HCT116 (cell line): ENCODE data around the gene SPIN1. TPM values are rescaled to one million over a fixed set of nuclear protein-coding genes. Genes with fewer than 3 reads are reported as not detected.

Experiments used
- ATAC-seq: fragments of 200-7000 bp; cut with Tn5 transposase; 2 replicates; pipeline ENCODE4 v1.9.1; 2020; ENCODE audit warnings: mild to moderate bottlenecking, moderate library complexity
- BruUV-seq: library from RNA; stranded (reverse); fragments of 400-500 nt; replicated peaks from 2 replicates; lab custom pipeline; 2021; lab: Mats Ljungman, UMichigan
- CTCF ChIA-PET: fragments of 300-600 bp; sonication (Branson Sonifier 250); formaldehyde crosslinking; loops from one replicate; lab custom pipeline; 2021; ENCODE audit warnings: antibody characterized with exemption; lab: Charles Lee
- POLR2A ChIA-PET: fragments of 300-600, 350-600 bp; sonication (Branson Sonifier 250); formaldehyde crosslinking; loops from one replicate; lab custom pipeline; 2021; ENCODE audit warnings: antibody characterized with exemption; lab: Charles Lee
- RAD21 ChIA-PET, 2 experiments: fragments of 300-600 bp; sonication (Branson Sonifier 250); formaldehyde crosslinking; loops; one replicate each; lab custom pipeline; 2023; ENCODE audit warnings: low total read pairs in 2 of 2; ENCODE audit not compliant: uncharacterized antibody in 2 of 2, unreplicated experiment in 2 of 2, low non-redundant PET in 1 of 2; lab: Charles Lee
- DNase-seq: peaks from one replicate; pipeline ENCODE4 v3.0.0-alpha.2; 2010; ENCODE audit warnings: low read depth, low spot score
- H2AFZ ChIP-seq: fragments of 200-600 bp; shearing (Covaris generic), sonication (generic); 2 replicates; pipeline ENCODE4 v1.6.1; 2017; ENCODE audit warnings: low read depth, mixed run types, mixed read lengths, antibody characterized with exemption, low read length; ENCODE audit not compliant: poor library complexity, severe bottlenecking
- H3K27ac ChIP-seq: 2 replicates; pipeline ENCODE4 v1.5.1; 2012; ENCODE audit warnings: low read depth, low read length
- H3K27me3 ChIP-seq: fragments of 200-600 bp; sonication (generic); 2 replicates; pipeline ENCODE4 v1.6.1; 2016; ENCODE audit warnings: mixed run types, low read length, mixed read lengths; ENCODE audit not compliant: insufficient read depth
- H3K36me3 ChIP-seq, 2 experiments: fragments of 200-500 bp in 1 of 2; fragments of 200-600 bp in 1 of 2; sonication (Bioruptor generic) in 1 of 2; sonication (generic) in 1 of 2; 2 replicates each; pipeline versions ENCODE4 v1.5.1 to v1.6.1; 2014 to 2016; ENCODE audit warnings: low read length in 2 of 2, inconsistent platforms in 1 of 2, mixed read lengths in 1 of 2, mixed run types in 1 of 2; ENCODE audit not compliant: insufficient read depth in 2 of 2, control insufficient read depth in 1 of 2
- H3K4me1 ChIP-seq, 2 experiments: fragments of 200-600 bp in 1 of 2; sonication (generic) in 1 of 2; 2 replicates each; pipeline versions ENCODE4 v1.5.1 to v1.6.1; 2012 to 2017; ENCODE audit warnings: low read length in 2 of 2, inconsistent platforms in 1 of 2, mild to moderate bottlenecking in 1 of 2, mixed read lengths in 1 of 2, mixed run types in 1 of 2, moderate library complexity in 1 of 2; ENCODE audit not compliant: insufficient read depth in 2 of 2, control insufficient read depth in 1 of 2
- H3K4me2 ChIP-seq: fragments of 200-600 bp; sonication (generic); 2 replicates; pipeline ENCODE4 v1.6.1; 2017; ENCODE audit warnings: mixed run types, low read length, mixed read lengths
- H3K4me3 ChIP-seq, 2 experiments: fragments of 200-600 bp in 1 of 2; sonication (generic) in 1 of 2; replicated peaks in 1 of 2; 2 replicates each; pipeline ENCODE4 v1.5.1; 2011 to 2016; ENCODE audit warnings: low read length in 2 of 2, control low read depth in 1 of 2, low read depth in 1 of 2, mild to moderate bottlenecking in 1 of 2, mixed read lengths in 1 of 2, mixed run types in 1 of 2
- H3K79me2 ChIP-seq: fragments of 200-600 bp; sonication (generic); 2 replicates; pipeline ENCODE4 v1.6.1; 2017; ENCODE audit warnings: mild to moderate bottlenecking, mixed run types, low read length, moderate library complexity, mixed read lengths; ENCODE audit not compliant: insufficient read depth
- H3K9ac ChIP-seq: fragments of 200-600 bp; sonication (generic); 2 replicates; pipeline ENCODE4 v1.6.1; 2016; ENCODE audit warnings: low read length, mixed read lengths
- H3K9me2 ChIP-seq: fragments of 200-600 bp; sonication (generic), shearing (Covaris generic); 2 replicates; pipeline ENCODE4 v1.6.1; 2017; ENCODE audit warnings: mixed run types, mild to moderate bottlenecking, moderate library complexity; ENCODE audit not compliant: insufficient read depth
- H3K9me3 ChIP-seq, 2 experiments: fragments of 200-500 bp in 1 of 2; fragments of 200-600 bp in 1 of 2; sonication (Bioruptor generic) in 1 of 2; sonication (generic) in 1 of 2; 2 replicates each; pipeline ENCODE4 v1.6.1; 2014 to 2017; ENCODE audit warnings: low read length in 2 of 2, mixed read lengths in 2 of 2, inconsistent platforms in 1 of 2, low read depth in 1 of 2, mild to moderate bottlenecking in 1 of 2, mixed run types in 1 of 2, moderate library complexity in 1 of 2; ENCODE audit not compliant: control insufficient read depth in 1 of 2, insufficient read depth in 1 of 2
- H4K20me1 ChIP-seq: fragments of 200-600 bp; sonication (generic), shearing (Covaris generic); 2 replicates; pipeline ENCODE4 v1.6.1; 2017; ENCODE audit warnings: mixed run types, mild to moderate bottlenecking, moderate library complexity; ENCODE audit not compliant: insufficient read depth
- ATF3 ChIP-seq: IDR thresholded peaks from 2 replicates; pipeline ENCODE4 v1.6.1; 2012
- CBX3 ChIP-seq: IDR thresholded peaks from 2 replicates; pipeline ENCODE4 v1.6.1; 2012; ENCODE audit warnings: low read depth
- CEBPB ChIP-seq: IDR thresholded peaks from 2 replicates; pipeline ENCODE4 v1.6.1; 2012; ENCODE audit warnings: low read depth
- EGR1 ChIP-seq: IDR thresholded peaks from 2 replicates; pipeline ENCODE4 v1.6.1; 2012; ENCODE audit warnings: low read depth
- ELF1 ChIP-seq: IDR thresholded peaks from 2 replicates; pipeline ENCODE4 v1.6.1; 2012; ENCODE audit warnings: low read depth, borderline replicate concordance
- EZH2 ChIP-seq: fragments of 200-600 bp; sonication (generic); IDR thresholded peaks from 2 replicates; pipeline ENCODE4 v1.6.1; 2017; ENCODE audit warnings: antibody characterized with exemption, mixed run types
- EZH2phosphoT487 ChIP-seq: fragments of 200-600 bp; IDR thresholded peaks from 2 replicates; pipeline ENCODE4 v1.6.1; 2018; ENCODE audit warnings: antibody characterized with exemption, borderline replicate concordance
- FOSL1 ChIP-seq: IDR thresholded peaks from 2 replicates; pipeline ENCODE4 v1.6.1; 2012; ENCODE audit warnings: low read depth
- JUND ChIP-seq: IDR thresholded peaks from 2 replicates; pipeline ENCODE4 v1.6.1; 2012
- MAX ChIP-seq: IDR thresholded peaks from 2 replicates; pipeline ENCODE4 v1.6.1; 2012
- POLR2A ChIP-seq: IDR thresholded peaks from 2 replicates; pipeline ENCODE4 v1.7.0; 2011; ENCODE audit warnings: borderline replicate concordance; ENCODE audit not compliant: insufficient read depth, insufficient read length; ENCODE audit errors: extremely low read depth
- POLR2AphosphoS5 ChIP-seq: IDR thresholded peaks from 2 replicates; pipeline ENCODE4 v1.6.1; 2011; ENCODE audit warnings: mild to moderate bottlenecking, low read depth, low read length, moderate library complexity
- RAD21 ChIP-seq: IDR thresholded peaks from 2 replicates; pipeline ENCODE4 v1.6.1; 2012; ENCODE audit warnings: low read depth, mild to moderate bottlenecking
- REST ChIP-seq: IDR thresholded peaks from 2 replicates; pipeline ENCODE4 v1.6.1; 2012; ENCODE audit warnings: low read depth
- SIN3A ChIP-seq: IDR thresholded peaks from 2 replicates; pipeline ENCODE4 v1.6.1; 2012; ENCODE audit warnings: low read depth
- SP1 ChIP-seq: IDR thresholded peaks from 2 replicates; pipeline ENCODE4 v1.6.1; 2012; ENCODE audit warnings: low read depth
- SRF ChIP-seq: IDR thresholded peaks from 2 replicates; pipeline ENCODE4 v1.6.1; 2012; ENCODE audit warnings: low read depth
- YY1 ChIP-seq: IDR thresholded peaks from 2 replicates; pipeline ENCODE4 v1.6.1; 2011; ENCODE audit warnings: low read length, low read depth, moderate library complexity, mild to moderate bottlenecking; ENCODE audit not compliant: insufficient replicate concordance; ENCODE audit errors: extremely low read depth
- ZBTB33 ChIP-seq: IDR thresholded peaks from 2 replicates; pipeline ENCODE4 v1.6.1; 2011; ENCODE audit warnings: mild to moderate bottlenecking, low read length, moderate library complexity; ENCODE audit not compliant: insufficient replicate concordance; ENCODE audit errors: extremely low read depth
- intact Hi-C: fragments of 100-400 bp; cut with micrococcal nuclease; formaldehyde crosslinking; loops from 2 replicates; pipeline ENCODE4 v1.10.0; 2022
- total RNA-seq: library from RNA; stranded (reverse); gene quantifications from one replicate; pipeline ENCODE4 v1.2.1, GENCODE V29; 2021; ENCODE audit not compliant: unreplicated experiment

Gene SPIN1
- total RNA-seq, 1 experiment from 2014 or later, result 74.0 TPM

GRCh38 chr9:88476491-88477271 is 88.4 kb downstream of the SPIN1 start (continued):
- no peak for TF ChIP-seq REST
- no peak for TF ChIP-seq YY1
- no peak for TF ChIP-seq ATF3
- no peak for TF ChIP-seq ELF1
- TF ChIP-seq EZH2phosphoT487, result no peak
- no peak for TF ChIP-seq EZH2

- H3K4me2 ChIP-seq, result no peak overlapping the region
- H3K9ac ChIP-seq, result no peak overlapping the region
- H3K9me3 ChIP-seq, result no peaks in the 10 kb centered on the region
- no peak for ATAC-seq
- no peak overlapping the region for H3K4me3 ChIP-seq
- H4K20me1 ChIP-seq, result no peaks in the 10 kb centered on the region
- H2AFZ ChIP-seq, result no peak overlapping the region
- H3K4me1 ChIP-seq, result no peaks in the 10 kb centered on the region
- H3K27ac ChIP-seq, result no peak overlapping the region
- no peaks in the 10 kb centered on the region for H3K9me2 ChIP-seq
- 0 out of 4 replicates have a peak, but pooled peaks cover 0 to 2% of the 10 kb centered on the region in 2 experiments for H3K36me3 ChIP-seq
- BruUV-seq, result no TSS peak
- no peaks in the 10 kb centered on the region; the same call in 1 of the 2 replicates for H3K79me2 ChIP-seq
- H3K27me3 ChIP-seq, result no peaks in the 10 kb centered on the region
- ChIA-PET RAD21 (no interaction called here), POLR2A (no interaction called here), CTCF (no interaction called here)
- intact Hi-C loops, result no loop called here
- TF ChIP-seq MAX (no peak), POLR2AphosphoS5 (no peak), EZH2phosphoT487 (no peak), SRF (no peak), SIN3A (no peak), SP1 (no peak), ZBTB33 (no peak), FOSL1 (no peak), EGR1 (no peak), ELF1 (no peak), JUND (no peak), CBX3 (no peak), RAD21 (no peak), POLR2A (no peak), EZH2 (no peak), YY1 (no peak), CEBPB (no peak), ATF3 (no peak)
- no peak for DNase-seq
These were observed 89.1 kb downstream of the SPIN1 start for GRCh38 chr9:88477300-88477751.
